GM12865 (cell line): ENCODE measurements around the gene FAR2.

ENCODE experiments used
- DNase-seq: peaks from one replicate; pipeline ENCODE4 v3.0.0; 2010; ENCODE audit warnings: low read depth
- H3K4me3 ChIP-seq: 2 replicates; pipeline ENCODE4 v1.5.1; 2011; ENCODE audit warnings: mild to moderate bottlenecking, low read depth, low read length, control low read depth
- CTCF ChIP-seq: IDR thresholded peaks from 2 replicates; pipeline ENCODE4 v1.5.1; 2011; ENCODE audit warnings: low read length, control low read depth, low read depth, inconsistent platforms; ENCODE audit not compliant: insufficient read depth; ENCODE audit errors: missing control alignments

The FAR2 gene

GRCh38 chr12:29301114-29301513, 152.0 kb downstream of the FAR2 start:
- no peak for TF ChIP-seq CTCF
- no peak overlapping the region for H3K4me3 ChIP-seq
- no peak for DNase-seq

GRCh38 chr12:29304388-29304787, 155.3 kb downstream of the FAR2 start:
- DNase-seq, result no peak
- no peak for TF ChIP-seq CTCF
- H3K4me3 ChIP-seq, result no peak overlapping the region

GRCh38 chr12:29306266-29306665, 157.2 kb downstream of the FAR2 start:
- no peak for DNase-seq
- no peak overlapping the region for H3K4me3 ChIP-seq
- no peak for TF ChIP-seq CTCF

GRCh38 chr12:29306682-29307081, 157.6 kb downstream of the FAR2 start:
- no peak for DNase-seq
- H3K4me3 ChIP-seq, result no peak overlapping the region
- TF ChIP-seq CTCF, result no peak

GRCh38 chr12:29309320-29309902, 160.3 kb downstream of the FAR2 start:
- peak; percentile 9 for TF ChIP-seq CTCF
- H3K4me3 ChIP-seq, result no peak overlapping the region
- no peak for DNase-seq

GRCh38 chr12:29310899-29311298, 161.8 kb downstream of the FAR2 start:
- no peak overlapping the region for H3K4me3 ChIP-seq
- no peak for DNase-seq
- no peak for TF ChIP-seq CTCF

GRCh38 chr12:29314416-29314815, 165.3 kb downstream of the FAR2 start:
- no peak for TF ChIP-seq CTCF
- no peak for DNase-seq
- H3K4me3 ChIP-seq, result no peak overlapping the region
